Activated gamma-delta T cell treated with Interleukin-2 at 50 U/mL for 16 hours (primary cell): ENCODE data around the gene NPPC.
"Not testable (repeated sequence)": the region's sequence is repeated elsewhere in the genome, so short reads cannot be mapped to it uniquely, and the experiment has no call there.

Experiments
- DNase-seq: peaks from one replicate; pipeline ENCODE4 v3.0.0-alpha.2; 2020

The NPPC gene

GRCh38 chr2:231883468-231883881 lies 42.7 kb downstream of the NPPC start:
- no peak for DNase-seq

- no peak for DNase-seq
These were observed 43.5 kb downstream of the NPPC start for GRCh38 chr2:231882646-231883045.

- DNase-seq: not testable (repeated sequence)
These were observed 45.8 kb downstream of the NPPC start for GRCh38 chr2:231880371-231880770.

GRCh38 chr2:231879216-231879615 lies 47.0 kb downstream of the NPPC start:
- no peak for DNase-seq

- no peak for DNase-seq
These were observed 48.4 kb downstream of the NPPC start for GRCh38 chr2:231877533-231878456.

- no peak for DNase-seq
These were observed 51.3 kb downstream of the NPPC start for GRCh38 chr2:231874944-231875343.
